HepG2 (cell line): ENCODE measurements around the gene WNT7B. TPM values are rescaled to one million over a fixed set of nuclear protein-coding genes. Genes with fewer than 3 reads are reported as not detected.

Experiments
- EZH2 ChIP-seq: conservative IDR thresholded peaks from 2 replicates; pipeline ENCODE4 v1.6.1; 2012; ENCODE audit warnings: mild to moderate bottlenecking, low read depth, low read length, moderate library complexity
- FOXA1 ChIP-seq, 2 experiments: fragments of 450-650 bp in 1 of 2; sonication (generic) in 1 of 2; formaldehyde crosslinking in 1 of 2; IDR thresholded peaks; 2 replicates each; pipeline versions ENCODE4 v1.4.0 to v1.6.1; 2016 to 2020; ENCODE audit warnings: missing genetic modification reagents in 1 of 2
- MAF1 ChIP-seq: sonication (generic); formaldehyde crosslinking; IDR thresholded peaks from 2 replicates; pipeline ENCODE4 v1.5.0; 2020; ENCODE audit warnings: missing genetic modification reagents, borderline replicate concordance
- NFATC3 ChIP-seq: sonication (generic); formaldehyde crosslinking; IDR thresholded peaks from 2 replicates; pipeline ENCODE4 v1.5.1; 2020; ENCODE audit warnings: mild to moderate bottlenecking, missing genetic modification reagents
- RARA ChIP-seq: IDR thresholded peaks from 2 replicates; pipeline ENCODE4 v1.6.1; 2016; ENCODE audit warnings: missing genetic modification reagents, missing compliant biosample characterization
- RFXAP ChIP-seq: sonication (generic); formaldehyde crosslinking; IDR thresholded peaks from 2 replicates; pipeline ENCODE4 v1.4.0; 2020; ENCODE audit warnings: missing genetic modification reagents, borderline replicate concordance
- SIX1 ChIP-seq: sonication (generic); formaldehyde crosslinking; IDR thresholded peaks from 2 replicates; pipeline ENCODE4 v1.4.0; 2020; ENCODE audit warnings: missing genetic modification reagents, borderline replicate concordance
- ZBTB38 ChIP-seq: sonication (generic); formaldehyde crosslinking; IDR thresholded peaks from 2 replicates; pipeline ENCODE4 v1.5.1; 2020; ENCODE audit warnings: mild to moderate bottlenecking, missing genetic modification reagents
- ZFP36L2 ChIP-seq: sonication (generic); formaldehyde crosslinking; IDR thresholded peaks from 2 replicates; pipeline ENCODE4 v1.4.0; 2020; ENCODE audit warnings: missing genetic modification reagents
- ZKSCAN1 ChIP-seq: fragments of 150-350 bp; IDR thresholded peaks from 2 replicates; pipeline ENCODE4 v1.6.1; 2014; ENCODE audit warnings: low read length
- ZKSCAN5 ChIP-seq: sonication (generic); formaldehyde crosslinking; IDR thresholded peaks from 2 replicates; pipeline ENCODE4 v1.5.1; 2020; ENCODE audit warnings: mild to moderate bottlenecking, missing genetic modification reagents
- ZNF205 ChIP-seq: IDR thresholded peaks from 2 replicates; pipeline ENCODE4 v1.6.1; 2018; ENCODE audit warnings: missing biosample characterization, missing genetic modification reagents
- ZNF484 ChIP-seq: sonication (generic); formaldehyde crosslinking; IDR thresholded peaks from 2 replicates; pipeline ENCODE4 v1.5.1; 2020; ENCODE audit warnings: mild to moderate bottlenecking, low read depth, missing genetic modification reagents, borderline replicate concordance
- ZNF558 ChIP-seq: sonication (generic); formaldehyde crosslinking; IDR thresholded peaks from 2 replicates; pipeline ENCODE4 v1.9.0; 2022; ENCODE audit warnings: mild to moderate bottlenecking, missing genetic modification reagents, borderline replicate concordance
- ZNF577 ChIP-seq: sonication (generic); formaldehyde crosslinking; IDR thresholded peaks from 2 replicates; pipeline ENCODE4 v1.4.0; 2020; ENCODE audit warnings: mild to moderate bottlenecking, low read depth, missing genetic modification reagents, borderline replicate concordance
- ZNF629 ChIP-seq: sonication (generic); formaldehyde crosslinking; conservative IDR thresholded peaks from 2 replicates; pipeline ENCODE4 v1.5.0; 2020; ENCODE audit warnings: missing genetic modification reagents
- ZNF644 ChIP-seq: IDR thresholded peaks from 2 replicates; pipeline ENCODE4 v1.6.1; 2016; ENCODE audit warnings: low read depth
- ZNF83 ChIP-seq: sonication (generic); formaldehyde crosslinking; IDR thresholded peaks from 2 replicates; pipeline ENCODE4 v1.4.0; 2020; ENCODE audit warnings: missing genetic modification reagents, mild to moderate bottlenecking, borderline replicate concordance
- polyA plus RNA-seq, 8 experiments: library from polyadenylated mRNA; depleted of rRNA in 3 of 8; stranded (reverse) in 7 of 8; unstranded in 1 of 8; fragments of >200 nt; fragmentation: Illumina TruSeq in 4 of 8; extraction: Trizol in 4 of 8; gene quantifications; 2 replicates each; pipeline versions ENCODE4 v1.2.1 to v1.2.3, GENCODE V29; 2011 to 2016; ENCODE audit warnings: low read depth in 4 of 8, missing spikeins in 1 of 8, mixed read lengths in 1 of 8; ENCODE audit not compliant: insufficient read depth in 1 of 8
- total RNA-seq, 5 experiments: library from RNA; depleted of rRNA; stranded (reverse); fragments of >200 nt; fragmentation: Illumina TruSeq; extraction: Trizol; gene quantifications; 2 replicates each; pipeline ENCODE4 v1.2.3, GENCODE V29; 2016; ENCODE audit warnings: low read depth in 1 of 5
- TF ChIP-seq, protein P1 (sequence below): sonication (generic); formaldehyde crosslinking; IDR thresholded peaks from 2 replicates; pipeline ENCODE4 v1.4.0; 2020; ENCODE audit warnings: mild to moderate bottlenecking, missing genetic modification reagents
- TF ChIP-seq, protein P2 (sequence below): sonication (generic); formaldehyde crosslinking; IDR thresholded peaks from 2 replicates; pipeline ENCODE4 v1.8.0; 2022; ENCODE audit warnings: mild to moderate bottlenecking, missing genetic modification reagents, moderate library complexity
- TF ChIP-seq, protein P3 (sequence below): sonication (generic); formaldehyde crosslinking; IDR thresholded peaks from 2 replicates; pipeline ENCODE4 v1.8.0; 2022; ENCODE audit warnings: missing genetic modification reagents, mild to moderate bottlenecking, borderline replicate concordance

The WNT7B gene
- total and polyA plus RNA-seq, 2 of the 13 experiments (the other 11 are each of a cell fraction or from before 2014, with no cell fraction given): 0.09 TPM; not detected in 1

DNA sequence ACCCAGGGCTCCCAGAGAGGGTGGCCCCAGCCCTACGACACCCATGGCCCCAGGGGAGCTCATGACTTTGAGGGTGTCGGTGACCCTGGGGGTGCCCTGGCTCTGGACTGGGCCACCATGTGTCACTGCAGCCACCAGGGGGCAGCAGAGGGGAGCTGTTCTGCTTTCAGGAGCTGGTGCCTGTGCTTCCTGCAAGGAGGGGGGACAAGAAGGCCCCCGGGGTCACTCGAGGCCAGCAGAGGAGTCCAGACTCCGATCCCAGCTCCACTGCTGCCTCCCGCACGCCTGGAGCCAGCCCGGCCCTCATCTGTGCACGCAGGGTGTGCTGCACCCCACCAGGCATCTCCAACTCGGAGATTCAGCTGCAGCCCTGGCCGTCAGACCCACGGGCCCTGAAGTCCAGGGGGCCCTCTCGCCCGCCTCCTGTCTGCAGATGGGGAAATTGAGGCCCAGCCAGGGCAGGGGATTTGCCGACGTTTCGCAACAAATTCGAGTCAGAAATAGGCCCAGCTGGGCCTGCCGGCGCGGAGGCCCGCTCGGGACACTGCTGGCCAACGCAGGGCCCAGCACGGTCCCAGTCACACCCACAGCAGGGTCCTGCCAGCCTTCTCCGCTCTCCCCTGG is 29.5 kb upstream of the WNT7B start (continued):
- TF ChIP-seq, protein P1, sequence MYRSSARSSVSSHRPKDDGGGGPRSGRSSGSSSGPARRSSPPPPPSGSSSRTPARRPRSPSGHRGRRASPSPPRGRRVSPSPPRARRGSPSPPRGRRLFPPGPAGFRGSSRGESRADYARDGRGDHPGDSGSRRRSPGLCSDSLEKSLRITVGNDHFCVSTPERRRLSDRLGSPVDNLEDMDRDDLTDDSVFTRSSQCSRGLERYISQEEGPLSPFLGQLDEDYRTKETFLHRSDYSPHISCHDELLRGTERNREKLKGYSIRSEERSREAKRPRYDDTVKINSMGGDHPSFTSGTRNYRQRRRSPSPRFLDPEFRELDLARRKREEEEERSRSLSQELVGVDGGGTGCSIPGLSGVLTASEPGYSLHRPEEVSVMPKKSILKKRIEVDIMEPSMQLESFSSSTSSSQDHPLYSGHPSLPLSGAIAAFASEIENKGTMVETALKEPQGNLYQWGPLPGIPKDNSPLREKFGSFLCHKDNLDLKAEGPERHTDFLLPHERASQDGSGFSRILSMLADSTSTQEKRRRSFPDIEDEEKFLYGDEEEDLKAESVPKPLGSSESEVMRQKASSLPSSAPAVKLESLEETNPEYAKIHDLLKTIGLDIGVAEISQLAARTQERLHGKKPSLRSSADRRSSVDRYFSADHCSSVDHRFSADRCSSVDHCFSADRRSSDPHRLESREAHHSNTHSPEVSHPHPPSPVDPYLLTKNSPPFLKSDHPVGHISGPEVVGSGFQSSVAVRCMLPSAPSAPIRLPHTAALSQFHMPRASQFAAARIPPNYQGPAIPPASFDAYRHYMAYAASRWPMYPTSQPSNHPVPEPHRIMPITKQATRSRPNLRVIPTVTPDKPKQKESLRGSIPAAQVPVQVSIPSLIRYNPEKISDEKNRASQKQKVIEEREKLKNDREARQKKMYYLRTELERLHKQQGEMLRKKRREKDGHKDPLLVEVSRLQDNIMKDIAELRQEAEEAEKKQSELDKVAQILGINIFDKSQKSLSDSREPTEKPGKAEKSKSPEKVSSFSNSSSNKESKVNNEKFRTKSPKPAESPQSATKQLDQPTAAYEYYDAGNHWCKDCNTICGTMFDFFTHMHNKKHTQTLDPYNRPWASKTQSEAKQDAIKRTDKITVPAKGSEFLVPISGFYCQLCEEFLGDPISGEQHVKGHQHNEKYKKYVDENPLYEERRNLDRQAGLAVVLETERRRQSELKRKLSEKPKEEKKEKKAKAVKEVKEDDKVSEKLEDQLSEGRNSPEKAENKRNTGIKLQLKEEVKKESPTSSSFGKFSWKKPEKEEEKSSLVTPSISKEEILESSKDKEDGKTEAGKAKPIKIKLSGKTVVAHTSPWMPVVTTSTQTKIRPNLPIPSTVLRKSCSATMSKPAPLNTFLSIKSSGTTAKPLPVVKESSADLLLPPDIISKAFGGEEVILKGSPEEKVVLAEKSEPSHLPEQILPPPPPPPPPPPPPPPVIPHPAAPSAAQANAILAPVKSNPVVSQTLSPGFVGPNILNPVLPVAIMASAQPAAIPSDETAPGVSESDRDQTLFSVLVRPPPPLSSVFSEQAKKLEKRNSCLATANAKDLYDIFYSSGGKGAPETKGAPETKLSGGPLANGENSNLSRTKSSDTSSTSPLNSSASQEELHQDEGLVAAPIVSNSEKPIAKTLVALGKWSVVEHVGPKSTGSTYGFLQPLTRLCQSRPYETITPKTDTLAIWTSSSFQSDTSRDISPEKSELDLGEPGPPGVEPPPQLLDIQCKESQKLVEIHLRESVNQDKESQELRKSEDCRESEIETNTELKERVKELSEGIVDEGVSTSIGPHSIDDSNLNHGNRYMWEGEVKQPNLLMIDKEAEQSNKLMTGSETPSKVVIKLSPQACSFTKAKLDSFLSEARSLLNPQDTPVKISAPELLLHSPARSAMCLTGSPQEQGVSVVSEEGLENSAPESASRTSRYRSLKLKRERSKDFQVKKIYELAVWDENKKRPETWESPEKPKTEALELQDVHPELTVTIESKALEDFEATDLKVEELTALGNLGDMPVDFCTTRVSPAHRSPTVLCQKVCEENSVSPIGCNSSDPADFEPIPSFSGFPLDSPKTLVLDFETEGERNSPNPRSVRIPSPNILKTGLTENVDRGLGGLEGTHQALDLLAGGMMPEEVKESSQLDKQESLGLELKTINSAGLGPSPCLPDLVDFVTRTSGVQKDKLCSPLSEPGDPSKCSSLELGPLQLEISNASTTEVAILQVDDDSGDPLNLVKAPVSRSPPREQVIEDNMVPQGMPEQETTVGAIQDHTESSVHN: no peak
- TF ChIP-seq ZNF577 (CRISPR knock-in tag) (no peak), ZFP36L2 (CRISPR knock-in tag) (no peak), ZKSCAN1 (no peak), ZNF83 (CRISPR knock-in tag) (no peak), ZNF558 (CRISPR knock-in tag) (no peak), RFXAP (CRISPR knock-in tag) (0 out of 2 replicates have a peak, but pooled peaks have one; percentile 43), SIX1 (CRISPR knock-in tag) (no peak), FOXA1 (IDR thresholded peaks at IDR 0.05) (no peak), FOXA1 (CRISPR knock-in tag; IDR thresholded peaks at IDR 0.05) (no peak), EZH2 (no peak), ZNF629 (peak; percentile 35; the same call in 1 of the 2 replicates), ZNF205 (CRISPR knock-in tag) (no peak), NFATC3 (CRISPR knock-in tag) (no peak), ZNF484 (CRISPR knock-in tag) (no peak), ZNF644 (CRISPR knock-in tag) (no peak), MAF1 (CRISPR knock-in tag) (no peak), RARA (CRISPR knock-in tag) (peak; percentile 75), ZKSCAN5 (no peak), ZBTB38 (CRISPR knock-in tag) (no peak)
- TF ChIP-seq, protein P2, sequence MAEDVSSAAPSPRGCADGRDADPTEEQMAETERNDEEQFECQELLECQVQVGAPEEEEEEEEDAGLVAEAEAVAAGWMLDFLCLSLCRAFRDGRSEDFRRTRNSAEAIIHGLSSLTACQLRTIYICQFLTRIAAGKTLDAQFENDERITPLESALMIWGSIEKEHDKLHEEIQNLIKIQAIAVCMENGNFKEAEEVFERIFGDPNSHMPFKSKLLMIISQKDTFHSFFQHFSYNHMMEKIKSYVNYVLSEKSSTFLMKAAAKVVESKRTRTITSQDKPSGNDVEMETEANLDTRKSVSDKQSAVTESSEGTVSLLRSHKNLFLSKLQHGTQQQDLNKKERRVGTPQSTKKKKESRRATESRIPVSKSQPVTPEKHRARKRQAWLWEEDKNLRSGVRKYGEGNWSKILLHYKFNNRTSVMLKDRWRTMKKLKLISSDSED (CRISPR knock-in tag): no peak
- TF ChIP-seq, protein P3, sequence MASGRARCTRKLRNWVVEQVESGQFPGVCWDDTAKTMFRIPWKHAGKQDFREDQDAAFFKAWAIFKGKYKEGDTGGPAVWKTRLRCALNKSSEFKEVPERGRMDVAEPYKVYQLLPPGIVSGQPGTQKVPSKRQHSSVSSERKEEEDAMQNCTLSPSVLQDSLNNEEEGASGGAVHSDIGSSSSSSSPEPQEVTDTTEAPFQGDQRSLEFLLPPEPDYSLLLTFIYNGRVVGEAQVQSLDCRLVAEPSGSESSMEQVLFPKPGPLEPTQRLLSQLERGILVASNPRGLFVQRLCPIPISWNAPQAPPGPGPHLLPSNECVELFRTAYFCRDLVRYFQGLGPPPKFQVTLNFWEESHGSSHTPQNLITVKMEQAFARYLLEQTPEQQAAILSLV (CRISPR knock-in tag): 0 out of 2 replicates have a peak, but pooled peaks have one; percentile 37
